ACC112 (cell line): ENCODE measurements around the gene HDGF.
"Not testable (repeated sequence)": the region's sequence is repeated elsewhere in the genome, so short reads cannot be mapped to it uniquely, and the experiment has no call there.

ENCODE experiments used
- H2AFZ ChIP-seq: fragments of 200-600 bp; sonication (generic); one replicate; pipeline ENCODE4 v1.6.0; 2017; ENCODE audit warnings: antibody characterized with exemption, low read length; ENCODE audit not compliant: unreplicated experiment
- H3K27ac ChIP-seq: fragments of 200-600 bp; sonication (generic); 2 replicates; pipeline ENCODE4 v1.5.1; 2014; ENCODE audit warnings: low read depth, mild to moderate bottlenecking, antibody characterized with exemption, low read length, moderate library complexity
- H3K27me3 ChIP-seq: fragments of 200-600 bp; sonication (generic); 2 replicates; pipeline ENCODE4 v1.6.1; 2014; ENCODE audit warnings: mild to moderate bottlenecking, antibody characterized with exemption, low read length, moderate library complexity, mixed read lengths; ENCODE audit not compliant: insufficient read depth
- H3K36me3 ChIP-seq: fragments of 200-600 bp; sonication (generic); 2 replicates; pipeline ENCODE4 v1.6.1; 2016; ENCODE audit warnings: mild to moderate bottlenecking, antibody characterized with exemption, low read length, moderate library complexity, mixed read lengths; ENCODE audit not compliant: insufficient read depth
- H3K4me1 ChIP-seq: fragments of 200-600 bp; sonication (generic); one replicate; pipeline ENCODE4 v1.6.1; 2016; ENCODE audit warnings: low read length, mixed read lengths; ENCODE audit not compliant: insufficient read depth, unreplicated experiment, control insufficient read depth
- H3K4me3 ChIP-seq: fragments of 200-600 bp; sonication (generic); 2 replicates; pipeline ENCODE4 v1.5.1; 2014; ENCODE audit warnings: mild to moderate bottlenecking, low read depth, low read length
- H3K79me2 ChIP-seq: fragments of 200-600 bp; sonication (generic); one replicate; pipeline ENCODE4 v1.6.0; 2016; ENCODE audit warnings: low read length; ENCODE audit not compliant: control insufficient read depth, unreplicated experiment, insufficient read depth

HDGF gene

DNA sequence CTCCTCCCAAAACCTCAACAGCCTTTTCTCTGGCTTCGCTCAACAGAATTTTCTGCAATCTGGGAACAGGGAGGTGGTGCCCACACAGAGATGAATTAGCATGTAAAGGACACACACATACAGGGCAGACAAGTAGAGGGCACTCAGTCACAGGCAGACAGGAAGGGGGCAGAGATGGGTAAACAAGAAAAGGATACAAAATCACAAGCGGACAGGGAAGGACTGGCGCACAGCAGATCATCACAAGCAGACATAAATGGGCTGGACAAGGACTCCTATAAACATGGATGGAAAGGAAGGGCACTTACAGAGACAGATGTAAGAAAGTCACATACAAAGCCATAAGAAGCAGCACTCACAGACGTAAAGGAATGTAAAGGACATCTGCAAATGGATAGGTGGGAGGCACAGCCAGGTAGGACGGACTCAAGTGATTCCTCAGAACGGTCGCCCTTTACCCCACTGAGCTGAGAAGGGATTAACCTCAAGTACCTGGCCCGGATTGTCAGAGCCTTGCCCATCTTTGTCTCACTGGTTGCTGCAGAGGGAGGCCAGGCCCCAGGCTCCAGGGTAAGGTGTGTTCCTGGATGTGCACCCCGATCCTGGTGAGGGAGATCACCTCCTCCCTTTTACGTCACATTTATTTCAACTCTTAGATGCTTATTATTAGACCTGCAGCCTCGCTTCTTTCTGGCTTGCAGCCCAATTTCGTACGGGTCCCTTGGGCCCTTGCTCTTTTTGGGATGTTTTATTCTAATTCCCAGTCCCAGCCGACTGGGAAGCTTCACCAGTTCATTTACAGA is 15.0 kb upstream of the HDGF start:
- H3K27ac ChIP-seq = peak overlapping the region; percentile 75
- peak overlapping the region; percentile 81 for H3K4me3 ChIP-seq
- peaks cover 43% of the 10 kb centered on the region for H3K79me2 ChIP-seq
- peaks cover 14% of the 10 kb centered on the region for H3K4me1 ChIP-seq
- no peaks in the 10 kb centered on the region for H3K27me3 ChIP-seq
- H2AFZ ChIP-seq = peak overlapping the region; percentile 94
- 0 out of 2 replicates have a peak, but pooled peaks cover 4% of the 10 kb centered on the region for H3K36me3 ChIP-seq

DNA sequence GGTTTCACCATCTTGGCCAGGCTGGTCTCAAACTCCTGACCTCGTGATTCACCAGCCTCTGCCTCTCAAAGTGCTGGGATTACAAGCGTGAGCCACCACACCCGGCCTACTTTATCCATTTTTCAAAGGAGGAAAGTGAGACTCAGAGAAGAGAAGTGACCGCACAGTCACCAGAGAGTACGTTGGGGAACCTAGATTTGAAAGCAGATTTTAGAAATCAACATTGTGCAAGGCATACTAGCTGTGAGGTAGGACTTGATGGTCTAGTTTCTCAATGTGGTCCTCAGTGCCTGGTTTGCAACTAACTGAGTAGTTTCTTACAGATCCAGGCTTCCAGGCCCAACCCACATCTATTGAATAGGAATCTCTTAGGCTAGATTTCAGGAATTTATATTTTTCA is 14.2 kb upstream of the HDGF start:
- no peak overlapping the region for H2AFZ ChIP-seq
- peaks cover 35% of the 10 kb centered on the region for H3K79me2 ChIP-seq
- peaks cover 9% of the 10 kb centered on the region for H3K4me1 ChIP-seq
- H3K4me3 ChIP-seq = peak overlapping the region; percentile 81
- H3K27me3 ChIP-seq = no peaks in the 10 kb centered on the region
- H3K27ac ChIP-seq = no peak overlapping the region
- H3K36me3 ChIP-seq = 0 out of 2 replicates have a peak, but pooled peaks cover 2% of the 10 kb centered on the region

- H3K4me1 ChIP-seq, H2AFZ ChIP-seq, H3K36me3 ChIP-seq, H3K27me3 ChIP-seq, H3K27ac ChIP-seq, H3K4me3 ChIP-seq: not testable (repeated sequence)
- peaks cover 29% of the 10 kb centered on the region for H3K79me2 ChIP-seq
Observed at GRCh38 chr1:156765136-156765535, 13.7 kb upstream of the HDGF start.

- Histone ChIP-seq H3K36me3 (no peaks in the 10 kb centered on the region), H3K4me1 (no peaks in the 10 kb centered on the region), H3K79me2 (no peaks in the 10 kb centered on the region), H3K27ac (no peak overlapping the region), H2AFZ (no peak overlapping the region), H3K4me3 (no peak overlapping the region), H3K27me3 (no peaks in the 10 kb centered on the region)
Observed at GRCh38 chr1:156760796-156761104, 9.3 kb upstream of the HDGF start.

- H3K4me3 ChIP-seq = no peak overlapping the region
- H3K4me1 ChIP-seq = no peaks in the 10 kb centered on the region
- H3K36me3 ChIP-seq = no peaks in the 10 kb centered on the region
- H2AFZ ChIP-seq = no peak overlapping the region
- no peaks in the 10 kb centered on the region for H3K79me2 ChIP-seq
- H3K27me3 ChIP-seq = no peaks in the 10 kb centered on the region
- H3K27ac ChIP-seq = no peak overlapping the region
Observed at GRCh38 chr1:156760092-156760795, 8.8 kb upstream of the HDGF start.

DNA sequence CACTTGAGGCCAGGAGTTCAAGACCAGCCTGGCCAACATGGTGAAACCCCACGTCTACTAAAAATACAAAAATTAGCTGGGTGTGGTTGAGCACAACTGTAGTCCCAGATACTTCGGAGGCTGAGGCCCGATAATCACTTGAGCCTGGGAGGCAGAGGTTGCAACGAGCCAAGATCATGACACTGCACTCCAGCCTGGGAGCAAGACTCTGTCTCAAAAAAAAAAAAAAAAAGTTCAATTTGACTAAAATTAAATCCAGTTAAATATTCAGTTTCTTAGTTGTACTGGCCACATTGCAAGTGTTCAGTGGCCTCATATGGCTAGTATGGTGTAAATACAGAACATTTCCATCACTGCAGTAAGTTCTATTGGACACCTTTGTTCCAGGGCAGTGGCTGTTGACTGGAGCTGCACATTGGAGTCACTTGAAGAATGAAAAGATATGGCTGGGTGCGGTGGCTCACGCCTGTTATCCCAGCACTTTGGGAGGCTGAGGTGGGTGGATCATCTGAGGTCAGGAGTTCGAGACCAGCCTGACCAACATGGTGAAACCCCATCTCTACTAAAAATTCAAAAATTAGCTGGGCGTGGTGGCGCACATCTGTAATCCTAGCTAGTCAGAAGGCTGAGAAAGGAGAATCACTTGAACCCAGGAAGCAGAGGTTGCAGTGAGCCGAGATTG is 6.2 kb upstream of the HDGF start:
- H3K27me3 ChIP-seq, H3K4me3 ChIP-seq, H3K79me2 ChIP-seq, H2AFZ ChIP-seq, H3K36me3 ChIP-seq, H3K4me1 ChIP-seq, H3K27ac ChIP-seq: not testable (repeated sequence)

DNA sequence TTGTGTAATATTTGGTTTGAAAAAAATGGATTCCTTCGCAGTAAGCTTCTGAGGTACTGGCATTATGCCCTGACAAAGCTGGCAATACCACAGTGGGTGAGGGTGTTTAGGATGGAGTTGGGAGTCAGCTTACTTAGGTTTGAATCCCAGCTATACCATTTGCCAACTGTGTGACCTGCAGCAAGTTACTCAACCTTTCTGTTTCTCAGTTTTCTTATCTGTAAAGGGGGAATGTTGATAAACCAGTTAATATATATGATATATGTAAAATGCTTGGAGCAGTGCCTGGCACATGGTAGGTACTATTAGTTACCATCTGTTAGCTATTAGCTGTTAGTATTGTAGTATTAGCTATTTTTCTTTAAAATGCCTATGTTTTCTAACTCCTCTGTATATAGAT is 4.9 kb upstream of the HDGF start:
- H2AFZ ChIP-seq = no peak overlapping the region
- H3K36me3 ChIP-seq = no peaks in the 10 kb centered on the region
- H3K4me3 ChIP-seq = no peak overlapping the region
- no peak overlapping the region for H3K27ac ChIP-seq
- peaks cover 15% of the 10 kb centered on the region for H3K79me2 ChIP-seq
- H3K27me3 ChIP-seq = no peaks in the 10 kb centered on the region
- H3K4me1 ChIP-seq = peaks cover 7% of the 10 kb centered on the region

DNA sequence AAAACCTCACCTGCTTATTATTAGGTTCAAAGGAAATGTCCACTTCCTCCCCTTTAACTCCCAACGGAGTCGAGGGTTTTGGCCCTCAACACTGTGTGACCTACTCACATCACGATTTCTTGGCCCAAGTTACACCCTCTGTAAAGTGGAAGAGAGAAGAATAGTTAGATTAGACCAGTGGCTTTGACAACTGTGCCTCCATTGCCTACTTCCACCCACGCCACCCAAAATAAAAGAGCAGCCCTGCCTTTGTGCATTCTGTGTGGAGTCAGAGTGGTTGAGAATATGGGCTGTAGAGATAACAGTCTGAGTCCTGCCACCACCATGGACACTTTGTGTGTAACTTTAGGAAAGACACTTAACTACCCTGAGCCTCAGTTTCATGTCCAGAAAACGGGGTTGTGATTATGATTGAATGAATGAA is 4.1 kb upstream of the HDGF start:
- Histone ChIP-seq H3K4me1 (peaks cover 7% of the 10 kb centered on the region), H3K27me3 (no peaks in the 10 kb centered on the region), H2AFZ (no peak overlapping the region), H3K36me3 (no peaks in the 10 kb centered on the region), H3K79me2 (peaks cover 23% of the 10 kb centered on the region), H3K4me3 (no peak overlapping the region), H3K27ac (no peak overlapping the region)

DNA sequence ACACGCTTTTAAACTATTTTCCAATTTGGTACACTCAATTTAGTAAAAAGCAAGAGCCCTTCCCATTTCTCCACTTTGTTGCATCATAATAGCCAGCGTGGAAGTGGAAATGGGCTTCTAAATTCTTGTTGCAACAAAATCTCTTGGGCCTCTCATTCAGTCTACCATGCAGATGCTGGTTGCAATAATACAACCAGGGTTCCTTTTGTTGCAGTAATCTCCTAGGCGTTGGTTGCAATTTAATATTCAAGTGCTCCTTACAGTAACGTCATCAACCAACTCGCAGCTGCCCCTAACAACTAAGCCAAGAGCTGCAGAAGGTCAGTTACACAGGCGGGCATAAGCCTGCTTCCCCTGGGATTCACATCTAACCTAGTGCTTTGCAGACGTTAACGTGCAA is 2.7 kb upstream of the HDGF start:
- H2AFZ ChIP-seq = no peak overlapping the region
- no peaks in the 10 kb centered on the region for H3K36me3 ChIP-seq
- no peak overlapping the region for H3K4me3 ChIP-seq
- peaks cover 15% of the 10 kb centered on the region for H3K4me1 ChIP-seq
- H3K27me3 ChIP-seq = no peaks in the 10 kb centered on the region
- peaks cover 36% of the 10 kb centered on the region for H3K79me2 ChIP-seq
- H3K27ac ChIP-seq = no peak overlapping the region

DNA sequence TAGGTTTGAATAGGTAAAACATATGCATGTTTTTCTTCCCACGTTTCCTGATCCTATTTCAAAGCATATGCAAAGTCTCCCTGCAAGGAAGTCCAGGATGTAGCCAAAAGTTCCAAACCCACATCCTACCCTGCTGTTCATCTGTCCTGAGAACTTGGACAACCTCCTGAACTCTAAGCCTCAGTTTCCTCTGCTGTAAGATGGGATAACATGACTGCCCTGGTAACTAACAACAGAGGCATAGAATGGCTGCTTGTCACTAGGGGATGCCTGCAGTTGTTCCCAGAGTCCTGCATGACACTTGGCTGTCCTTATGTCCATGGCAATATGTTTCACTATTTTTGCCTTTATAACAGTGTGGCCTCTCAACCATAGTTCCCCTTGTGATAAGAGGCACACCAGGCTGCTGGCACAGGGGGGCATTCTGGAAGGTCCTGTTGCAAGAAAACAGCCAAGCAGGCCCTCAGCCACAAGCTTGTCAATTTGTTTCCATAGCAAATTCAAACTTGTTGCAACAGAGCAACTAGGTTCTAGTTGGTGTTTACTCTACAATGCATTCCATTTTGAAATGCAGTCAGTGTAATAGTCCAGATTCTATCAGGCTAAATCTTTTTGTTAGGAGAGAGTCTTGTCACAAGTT is 1.5 kb upstream of the HDGF start:
- Histone ChIP-seq H3K27ac (no peak overlapping the region), H3K79me2 (peaks cover 49% of the 10 kb centered on the region), H3K36me3 (no peaks in the 10 kb centered on the region), H2AFZ (no peak overlapping the region), H3K4me1 (peaks cover 27% of the 10 kb centered on the region), H3K27me3 (no peaks in the 10 kb centered on the region), H3K4me3 (peak overlapping the region; percentile 99)
